Airway epithelial cell (primary cell): ENCODE data around the gene YY2. TPM values are rescaled to one million over a fixed set of nuclear protein-coding genes. Genes with fewer than 3 reads are reported as not detected.

Experiments
- total RNA-seq: library from RNA; depleted of rRNA; stranded (reverse); fragments of >200 nt; gene quantifications from 2 replicates; pipeline ENCODE4 v1.2.3, GENCODE V29; 2015

The YY2 gene
- total RNA-seq = 0.74 and 0.78 TPM in 2 replicates

DNA sequence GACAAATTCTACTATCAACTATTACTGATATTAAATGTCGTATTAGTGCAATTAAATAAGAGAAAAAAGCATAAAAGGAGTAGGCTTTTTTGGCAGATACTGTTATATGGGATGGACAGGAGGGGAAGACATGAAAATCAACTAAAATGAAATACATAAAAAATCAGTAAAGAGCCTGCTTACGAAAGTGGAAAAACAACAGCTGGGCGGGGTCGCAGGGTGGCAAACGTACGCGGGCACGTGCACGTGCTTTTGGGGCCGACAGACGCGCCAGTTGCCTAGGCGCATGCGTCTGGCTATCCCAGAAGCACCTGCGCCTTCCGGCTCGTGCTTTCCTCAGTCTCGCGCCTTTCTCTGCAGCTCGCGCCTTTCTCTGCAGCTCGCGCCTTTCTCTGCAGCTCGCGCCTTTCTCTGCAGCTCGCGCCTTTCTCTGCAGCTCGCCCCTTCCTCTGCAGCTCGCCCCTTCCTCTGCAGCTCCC is at the start of gene YY2:
Gene YY2, plus strand, starts transcription at position 51 of the 479 bp plus-strand sequence. CDS start 498 bp downstream, outside the sequence.

DNA sequence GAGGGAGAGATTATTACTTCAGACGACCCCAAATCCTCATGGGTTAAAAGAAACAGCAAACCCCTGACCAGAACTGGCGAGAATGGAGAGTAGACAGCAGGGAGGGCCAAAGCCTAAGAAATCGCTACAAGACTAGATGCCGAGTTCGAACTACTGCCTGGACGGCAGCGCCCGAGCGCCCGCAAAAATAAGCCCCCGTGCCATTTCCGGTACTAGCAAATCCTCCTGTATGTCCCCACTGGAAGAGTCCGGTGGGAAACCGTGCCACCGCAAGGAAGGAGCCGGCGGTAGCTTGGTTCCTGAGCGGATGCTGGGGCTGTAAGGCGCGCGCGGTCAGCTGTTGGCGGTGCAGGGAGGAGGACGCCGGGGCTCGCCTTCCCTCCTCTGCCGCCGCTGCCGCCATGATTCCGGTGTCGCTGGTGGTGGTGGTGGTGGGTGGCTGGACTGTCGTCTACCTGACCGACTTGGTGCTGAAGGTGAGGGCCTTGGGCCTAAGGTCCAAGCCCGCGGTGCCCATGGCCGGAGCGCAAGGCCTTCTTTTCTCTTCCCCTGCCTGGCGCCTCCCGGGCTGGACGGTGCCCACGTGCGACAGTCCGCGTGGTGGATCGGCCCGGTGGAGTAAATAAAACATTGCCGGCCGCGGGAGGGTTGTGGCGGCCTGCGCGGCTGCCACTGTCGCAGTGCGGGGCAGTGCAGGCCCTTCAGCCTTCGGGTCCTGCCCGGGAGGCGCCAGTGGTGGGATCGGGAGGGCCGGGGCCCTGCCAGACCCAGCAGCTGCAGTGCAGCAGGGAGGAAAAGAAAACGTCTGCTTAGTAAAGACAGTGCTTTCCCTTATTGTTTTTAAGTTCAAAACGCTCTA is 16.2 kb upstream of the YY2 start, which contains the start of gene MBTPS2:
Gene MBTPS2, plus strand, starts transcription at position 284 of the 859 bp plus-strand sequence. Its CDS starts 118 bp downstream, at position 402.

Other genes with a start within 250 kb of the YY2 start
- 0.05 TPM in 1 of 2 replicates, not detected in the other for gene KLHL34, start 197.7 kb upstream of the YY2 start, total RNA-seq
- gene SMPX, start 97.9 kb upstream of the YY2 start, total RNA-seq = not detected in 2 replicates
- 4.9 and 7.8 TPM in 2 replicates for gene MBTPS2, start 16.4 kb upstream of the YY2 start, total RNA-seq
- 127 and 156 TPM in 2 replicates for gene SMS, start 84.7 kb downstream of the YY2 start, total RNA-seq
- gene PHEX, start 176.3 kb downstream of the YY2 start, total RNA-seq = 1.2 and 2.4 TPM in 2 replicates